H1 (cell line): ENCODE results near the gene HELQ. TPM values are rescaled to one million over a fixed set of nuclear protein-coding genes. Genes with fewer than 3 reads are reported as not detected.

Experiments
- CTCF ChIA-PET: fragments of 300-600 bp; sonication (Branson Sonifier 250); formaldehyde crosslinking; loops from one replicate; lab custom pipeline; 2021; ENCODE audit not compliant: partially characterized antibody; lab: Charles Lee
- POLR2A ChIA-PET: fragments of 300-600 bp; sonication (Branson Sonifier 250); formaldehyde crosslinking; loops from one replicate; lab custom pipeline; 2021; ENCODE audit warnings: inconsistent platforms; ENCODE audit not compliant: partially characterized antibody; lab: Charles Lee
- DNase-seq, 2 experiments: peaks; one replicate each; pipeline versions ENCODE4 v3.0.0 to v3.0.0-alpha.2; 2010 to 2022; ENCODE audit warnings: low spot score in 2 of 2, low read depth in 1 of 2, mixed read lengths in 1 of 2
- FAIRE-seq: peaks from 2 replicates; lab custom pipeline; 2011; peaks lifted over from hg19 to GRCh38; lab: Jason Lieb, UNC
- H2AFZ ChIP-seq: 2 replicates; pipeline ENCODE4 v1.8.1; 2012; ENCODE audit warnings: low read length, inconsistent platforms
- H2AK5ac ChIP-seq: 2 replicates; pipeline ENCODE4 v1.6.1; 2013; ENCODE audit warnings: low read depth, low read length
- H2BK120ac ChIP-seq: replicated peaks from 2 replicates; pipeline ENCODE3; 2013; ENCODE audit warnings: low read depth, low read length, inconsistent platforms
- H2BK12ac ChIP-seq: 2 replicates; pipeline ENCODE4 v1.6.1; 2013; ENCODE audit warnings: low read depth, low read length
- H2BK15ac ChIP-seq: 2 replicates; pipeline ENCODE4 v1.6.1; 2013; ENCODE audit warnings: low read length
- H2BK20ac ChIP-seq: 2 replicates; pipeline ENCODE4 v1.6.1; 2013; ENCODE audit warnings: low read length
- H2BK5ac ChIP-seq: 2 replicates; pipeline ENCODE4 v1.6.1; 2013; ENCODE audit warnings: low read depth, low read length
- H3K14ac ChIP-seq: 2 replicates; pipeline ENCODE4 v1.6.1; 2013; ENCODE audit warnings: inconsistent platforms; ENCODE audit not compliant: insufficient read length
- H3K18ac ChIP-seq: 2 replicates; pipeline ENCODE4 v1.6.1; 2013; ENCODE audit warnings: low read length; ENCODE audit errors: extremely low read depth
- H3K23ac ChIP-seq: 2 replicates; pipeline ENCODE4 v1.6.1; 2013; ENCODE audit warnings: inconsistent platforms; ENCODE audit not compliant: insufficient read length
- H3K23me2 ChIP-seq: 2 replicates; pipeline ENCODE4 v1.6.1; 2013; ENCODE audit warnings: low read depth, low read length
- H3K27ac ChIP-seq: 2 replicates; pipeline ENCODE4 v1.6.1; 2011; ENCODE audit warnings: low read depth, low read length, inconsistent platforms
- H3K27me3 ChIP-seq, 4 experiments: replicated peaks in 1 of 4; 1 replicate in 1 of 4; 2 replicates in 3 of 4; pipeline versions ENCODE4 v1.6.1 to v1.8.1; 2011 to 2013; ENCODE audit warnings: low read length in 3 of 4, mild to moderate bottlenecking in 3 of 4, inconsistent platforms in 2 of 4, mixed read lengths in 2 of 4, moderate library complexity in 1 of 4; ENCODE audit not compliant: control insufficient read depth in 3 of 4, insufficient read depth in 3 of 4; ENCODE audit errors: extremely low read depth in 1 of 4
- H3K36me3 ChIP-seq, 4 experiments: 2 replicates each; pipeline versions ENCODE4 v1.6.1 to v1.8.1; 2011 to 2013; ENCODE audit warnings: mild to moderate bottlenecking in 4 of 4, low read length in 3 of 4, moderate library complexity in 2 of 4, control low read depth in 1 of 4, inconsistent platforms in 1 of 4; ENCODE audit not compliant: insufficient read depth in 4 of 4, control insufficient read depth in 2 of 4
- H3K4ac ChIP-seq: replicated peaks from 2 replicates; pipeline ENCODE3; 2013; ENCODE audit warnings: low read length, low read depth, mixed read lengths, inconsistent platforms; ENCODE audit not compliant: insufficient read length
- H3K4me1 ChIP-seq, 4 experiments: replicated peaks in 1 of 4; 1 replicate in 1 of 4; 2 replicates in 3 of 4; pipeline versions ENCODE4 v1.6.1 to v1.8.1; 2011 to 2013; ENCODE audit warnings: low read length in 3 of 4, inconsistent platforms in 2 of 4, mixed read lengths in 1 of 4; ENCODE audit not compliant: insufficient read depth in 4 of 4, control insufficient read depth in 3 of 4
- H3K4me2 ChIP-seq, 2 experiments: 2 replicates each; pipeline versions ENCODE4 v1.6.1 to v1.8.1; 2011 to 2013; ENCODE audit warnings: low read depth in 2 of 2, low read length in 2 of 2, control low read depth in 1 of 2, inconsistent platforms in 1 of 2, mild to moderate bottlenecking in 1 of 2; ENCODE audit not compliant: insufficient read depth in 1 of 2
- H3K4me3 ChIP-seq, 4 experiments: fragments of 200-600, 300-600 bp in 1 of 4; sonication (generic), shearing (Covaris generic), sonication (Bioruptor Twin) in 1 of 4; 2 replicates each; pipeline versions ENCODE4 v1.5.1 to v1.8.1; 2011 to 2016; ENCODE audit warnings: low read length in 4 of 4, low read depth in 3 of 4, control low read depth in 2 of 4, inconsistent platforms in 2 of 4, mild to moderate bottlenecking in 2 of 4, mixed read lengths in 1 of 4, moderate library complexity in 1 of 4; ENCODE audit not compliant: insufficient read depth in 2 of 4; ENCODE audit errors: extremely low read depth in 1 of 4
- H3K56ac ChIP-seq: replicated peaks from 2 replicates; pipeline ENCODE3; 2013; ENCODE audit warnings: low read depth, mild to moderate bottlenecking, mixed read lengths, low read length, inconsistent platforms; ENCODE audit not compliant: insufficient read length
- H3K79me1 ChIP-seq: 2 replicates; pipeline ENCODE4 v1.6.1; 2013; ENCODE audit warnings: low read depth, low read length, control low read depth
- H3K79me2 ChIP-seq, 2 experiments: 2 replicates each; pipeline versions ENCODE4 v1.6.1 to v1.8.1; 2012 to 2013; ENCODE audit warnings: low read length in 2 of 2, mild to moderate bottlenecking in 2 of 2, inconsistent platforms in 1 of 2; ENCODE audit not compliant: insufficient read depth in 2 of 2, control insufficient read depth in 1 of 2
- H3K9ac ChIP-seq, 4 experiments: replicated peaks in 1 of 4; 1 replicate in 1 of 4; 2 replicates in 3 of 4; pipeline versions ENCODE4 v1.6.1 to v1.8.1; 2011 to 2013; ENCODE audit warnings: low read depth in 3 of 4, low read length in 3 of 4, control low read depth in 2 of 4, mild to moderate bottlenecking in 2 of 4, moderate library complexity in 2 of 4, inconsistent platforms in 1 of 4; ENCODE audit errors: extremely low read depth in 1 of 4
- H3K9me3 ChIP-seq, 2 experiments: 2 replicates each; pipeline versions ENCODE4 v1.6.1 to v1.8.1; 2012 to 2013; ENCODE audit warnings: mild to moderate bottlenecking in 2 of 2, moderate library complexity in 2 of 2, control low read depth in 1 of 2, inconsistent platforms in 1 of 2, low read depth in 1 of 2, low read length in 1 of 2, mixed read lengths in 1 of 2; ENCODE audit not compliant: insufficient read depth in 2 of 2
- H4K20me1 ChIP-seq, 2 experiments: replicated peaks in 1 of 2; 2 replicates each; pipeline versions ENCODE3 to v1.8.1; 2011 to 2013; ENCODE audit warnings: inconsistent platforms in 2 of 2, low read length in 2 of 2, mild to moderate bottlenecking in 1 of 2; ENCODE audit not compliant: insufficient read depth in 2 of 2, control insufficient read depth in 1 of 2
- H4K5ac ChIP-seq: 2 replicates; pipeline ENCODE4 v1.6.1; 2013; ENCODE audit warnings: low read length, low read depth, mixed read lengths, inconsistent platforms; ENCODE audit not compliant: insufficient read length
- H4K8ac ChIP-seq: 2 replicates; pipeline ENCODE4 v1.8.0; 2013; ENCODE audit warnings: mild to moderate bottlenecking, moderate library complexity, low read length, inconsistent platforms; ENCODE audit not compliant: insufficient read depth; ENCODE audit errors: extremely low read depth
- H4K91ac ChIP-seq: replicated peaks from 2 replicates; pipeline ENCODE3; 2013; ENCODE audit warnings: low read length, mixed read lengths, inconsistent platforms; ENCODE audit not compliant: insufficient read length
- CBX8 ChIP-seq: fragments of 300-800, 300-1000 bp; sonication (generic); IDR thresholded peaks from 2 replicates; pipeline ENCODE4 v1.7.1; 2016; ENCODE audit warnings: low read depth, low read length, borderline replicate concordance
- CEBPB ChIP-seq: IDR thresholded peaks from 2 replicates; pipeline ENCODE4 v1.6.1; 2012; ENCODE audit warnings: low read depth, low read length
- CTBP2 ChIP-seq: IDR thresholded peaks from 2 replicates; pipeline ENCODE4 v1.7.0; 2011; ENCODE audit warnings: borderline replicate concordance, mild to moderate bottlenecking, moderate library complexity, mixed read lengths, low read length; ENCODE audit not compliant: insufficient read depth, insufficient read length
- NRF1 ChIP-seq: IDR thresholded peaks from 2 replicates; pipeline ENCODE4 v1.6.1; 2011; ENCODE audit warnings: mild to moderate bottlenecking, low read depth, low read length, improper control_type of control experiment
- POU5F1 ChIP-seq: IDR thresholded peaks from 2 replicates; pipeline ENCODE4 v1.6.1; 2011; ENCODE audit warnings: low read depth, mild to moderate bottlenecking, low read length, moderate library complexity
- SAP30 ChIP-seq: fragments of 300-600 bp; sonication (generic); IDR thresholded peaks from 2 replicates; pipeline ENCODE4 v1.7.1; 2012; ENCODE audit warnings: low read length, moderate library complexity, mild to moderate bottlenecking, inconsistent platforms; ENCODE audit not compliant: insufficient read depth, insufficient replicate concordance
- SIX5 ChIP-seq: IDR thresholded peaks from 2 replicates; pipeline ENCODE4 v1.6.1; 2011; ENCODE audit warnings: mild to moderate bottlenecking, low read depth, low read length
- TAF7 ChIP-seq: optimal IDR thresholded peaks from 2 replicates; pipeline ENCODE3; 2011; ENCODE audit warnings: low read depth, mild to moderate bottlenecking, inconsistent platforms, low read length, moderate library complexity, borderline replicate concordance
- TBP ChIP-seq: IDR thresholded peaks from 2 replicates; pipeline ENCODE4 v1.6.1; 2011; ENCODE audit warnings: low read depth, low read length, improper control_type of control experiment
- TEAD4 ChIP-seq: IDR thresholded peaks from 2 replicates; pipeline ENCODE4 v1.6.1; 2012; ENCODE audit warnings: low read depth, low read length, inconsistent platforms, mixed read lengths
- YY1 ChIP-seq: IDR thresholded peaks from 2 replicates; pipeline ENCODE4 v1.6.1; 2011; ENCODE audit warnings: low read depth, mild to moderate bottlenecking, low read length
- polyA plus RNA-seq, 7 experiments: library from polyadenylated mRNA; depleted of rRNA in 3 of 7; stranded (reverse) in 5 of 7; unstranded in 2 of 7; fragments of >200 nt in 5 of 7; fragments of 200-250 nt in 2 of 7; gene quantifications; 1 replicate in 5 of 7; 2 replicates in 1 of 7; 4 replicates in 1 of 7; pipeline versions ENCODE4 v1.2.1 to v1.2.3, GENCODE V29; 2011 to 2013; ENCODE audit warnings: missing spikeins in 2 of 7, mixed read lengths in 2 of 7
- total RNA-seq: library from RNA; stranded (reverse); fragmentation: NEBNext Ultra II Directional; extraction: Animal tissue kit (Norgen Biotek cat#: 25700); gene quantifications from 2 replicates; pipeline ENCODE4 v1.2.1, GENCODE V29; 2021
- TF ChIP-seq, protein P1 (sequence below): IDR thresholded peaks from 2 replicates; pipeline ENCODE4 v1.6.1; 2012; ENCODE audit warnings: inconsistent platforms

Gene HELQ
- total and polyA plus RNA-seq, 2 of the 8 experiments (the other 6 are each of a cell fraction or from before 2014, with no cell fraction given) = 4.7 to 9.0 TPM

DNA sequence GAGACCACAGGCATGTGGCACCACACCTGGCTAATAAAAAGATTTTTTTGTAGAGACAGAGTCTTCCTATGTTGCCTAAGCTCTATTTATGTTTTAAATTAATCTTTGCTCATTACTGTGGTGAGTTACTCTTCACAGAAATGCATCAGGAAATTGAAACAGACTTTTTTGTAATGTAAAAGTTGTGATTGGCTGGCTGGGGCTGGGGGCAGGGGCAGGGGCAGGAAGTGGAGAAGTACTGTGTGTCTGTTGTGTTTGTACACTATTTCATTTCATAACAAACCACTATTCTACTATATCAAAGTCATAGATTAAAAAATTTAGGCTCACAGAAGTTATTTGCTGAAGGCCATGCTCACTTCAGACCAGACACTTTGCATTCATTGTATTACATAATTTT is 48.4 kb upstream of the HELQ start:
- Histone ChIP-seq H2AFZ (peak overlapping the region; percentile 94), H2BK15ac (no peak overlapping the region), H3K27me3 (no peaks in the 10 kb centered on the region), H4K91ac (no peak overlapping the region), H3K79me1 (no peaks in the 10 kb centered on the region), H3K18ac (no peak overlapping the region), H2AK5ac (no peak overlapping the region), H3K14ac (no peak overlapping the region), H3K4me3 (no peak overlapping the region), H4K20me1 (no peaks in the 10 kb centered on the region), H3K9me3 (no peaks in the 10 kb centered on the region), H3K4ac (no peak overlapping the region), H3K23me2 (no peaks in the 10 kb centered on the region), H4K5ac (no peak overlapping the region), H3K9ac (no peak overlapping the region), H2BK20ac (no peak overlapping the region), H3K4me1 (no peaks in the 10 kb centered on the region), H2BK5ac (no peak overlapping the region), H3K36me3 (no peaks in the 10 kb centered on the region), H2BK120ac (no peak overlapping the region), H2BK12ac (no peak overlapping the region), H3K79me2 (no peaks in the 10 kb centered on the region), H3K23ac (no peak overlapping the region), H3K56ac (no peak overlapping the region), H3K4me2 (no peak overlapping the region), H4K8ac (no peak overlapping the region), H3K27ac (no peak overlapping the region)
- CTCF ChIA-PET = interaction anchor here (0.8 to 2.3 kb wide), 2 partner anchors 12 to 14 kb away, joined by 3 to 10 read pairs; no protein-coding TSS in a partner anchor
- DNase-seq (no peak), FAIRE-seq (no peak)
- TF ChIP-seq TEAD4 (no peak), CEBPB (no peak), SIX5 (no peak), SAP30 (no peak), TAF7 (no peak), NRF1 (no peak), POU5F1 (no peak), CTBP2 (no peak), TBP (no peak), YY1 (no peak), CBX8 (no peak)
- TF ChIP-seq, protein P1, sequence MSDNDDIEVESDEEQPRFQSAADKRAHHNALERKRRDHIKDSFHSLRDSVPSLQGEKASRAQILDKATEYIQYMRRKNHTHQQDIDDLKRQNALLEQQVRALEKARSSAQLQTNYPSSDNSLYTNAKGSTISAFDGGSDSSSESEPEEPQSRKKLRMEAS = no peak
- POLR2A ChIA-PET = no interaction called here
